ENCODE results near the gene HMGCL. TPM values are rescaled to one million over a fixed set of nuclear protein-coding genes. Genes with fewer than 3 reads are reported as not detected.

Gene HMGCL
- total and polyA plus RNA-seq, 2 of the 13 experiments (the other 11 are each of a cell fraction or from before 2014, with no cell fraction given) = 21.3 to 41.4 TPM

DNA sequence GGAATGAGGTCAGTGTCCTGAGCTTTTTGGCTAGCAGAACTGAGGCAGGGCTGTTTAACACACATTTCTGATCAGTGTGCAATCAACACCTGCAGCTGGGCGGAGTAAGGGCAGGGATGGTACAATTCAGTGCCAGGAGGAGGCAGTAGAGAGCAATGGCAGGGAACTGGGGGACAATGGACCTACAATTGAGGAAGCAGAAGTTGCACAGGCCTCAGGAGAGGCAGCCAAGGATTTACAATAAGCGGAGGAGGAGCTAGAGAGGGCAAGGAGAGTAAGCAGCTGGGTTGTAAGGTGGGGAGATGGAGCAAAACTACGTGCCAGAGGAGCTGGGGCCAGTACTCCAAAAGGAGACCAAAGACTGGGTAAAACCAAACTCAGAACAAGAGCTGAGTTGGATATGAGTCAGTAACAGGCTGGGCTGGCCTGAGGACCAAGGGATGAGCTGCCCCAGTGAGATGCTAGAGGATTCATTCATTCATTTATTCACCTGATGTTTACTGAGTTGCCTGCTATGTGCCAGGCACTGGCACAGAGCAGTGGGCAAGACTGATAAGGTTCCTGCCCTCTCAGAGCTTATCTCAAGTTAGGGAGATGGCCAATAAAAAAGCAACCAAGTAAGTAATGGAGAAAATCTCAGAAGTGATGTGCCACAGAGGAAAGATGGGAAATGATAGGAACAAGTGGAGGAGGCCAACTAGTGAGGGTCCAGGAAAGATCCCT is 14.2 kb downstream of the HMGCL start (continued):
- TF ChIP-seq GATAD1 (CRISPR knock-in tag; IDR thresholded peaks at IDR 0.05) (no peak), ELF4 (CRISPR knock-in tag; IDR thresholded peaks at IDR 0.05; ENCODE audit: borderline replicate concordance) (no peak), MLLT10 (CRISPR knock-in tag; IDR thresholded peaks at IDR 0.05) (no peak), BRF2 (CRISPR knock-in tag; IDR thresholded peaks at IDR 0.05) (0 out of 2 replicates have a peak, but pooled peaks have one; percentile 44), TARDBP (CRISPR knock-in tag; IDR thresholded peaks at IDR 0.05) (no peak), SRSF9 (IDR thresholded peaks at IDR 0.05; ENCODE audit: borderline replicate concordance, insufficient read depth, low read depth, low read length, poor library complexity, severe bottlenecking) (no peak), BRCA1 (CRISPR knock-in tag; IDR thresholded peaks at IDR 0.05) (no peak), HNF4A (CRISPR knock-in tag; IDR thresholded peaks at IDR 0.05) (no peak), POLR2A (IDR thresholded peaks at IDR 0.05; ENCODE audit: insufficient read depth in 1 of 2, low read depth in 2 of 2, low read length in 2 of 2) (no peak), SALL1 (CRISPR knock-in tag; IDR thresholded peaks at IDR 0.05) (0 out of 2 replicates have a peak, but pooled peaks have one; percentile 18), HNF1B (CRISPR knock-in tag; IDR thresholded peaks at IDR 0.05) (no peak), HMGA1 (CRISPR knock-in tag; conservative IDR thresholded peaks at IDR 0.05) (no peak), ZBTB33 (CRISPR knock-in tag; IDR thresholded peaks at IDR 0.05) (no peak), ZNF180 (CRISPR knock-in tag; IDR thresholded peaks at IDR 0.05; ENCODE audit: borderline replicate concordance, low read depth) (no peak), GRHL1 (CRISPR knock-in tag; conservative IDR thresholded peaks at IDR 0.05) (no peak), SMC3 (IDR thresholded peaks at IDR 0.05; ENCODE audit: low read length) (peak; percentile 46; the same call in 1 of the 2 replicates), ZNF260 (CRISPR knock-in tag; IDR thresholded peaks at IDR 0.05; ENCODE audit: borderline replicate concordance, low read depth) (no peak), AKAP8 (CRISPR knock-in tag; IDR thresholded peaks at IDR 0.05) (no peak), ZNF773 (CRISPR knock-in tag; IDR thresholded peaks at IDR 0.05; ENCODE audit: borderline replicate concordance) (no peak), TBX2 (CRISPR knock-in tag; IDR thresholded peaks at IDR 0.05; ENCODE audit: borderline replicate concordance) (0 out of 2 replicates have a peak, but pooled peaks have one; percentile 20), MAZ (IDR thresholded peaks at IDR 0.05; ENCODE audit: borderline replicate concordance, low read depth, low read length) (no peak), MAZ (CRISPR knock-in tag; IDR thresholded peaks at IDR 0.05; ENCODE audit: low read depth) (no peak), ZNF569 (CRISPR knock-in tag; IDR thresholded peaks at IDR 0.05; ENCODE audit: borderline replicate concordance) (no peak), TP53 (CRISPR knock-in tag; conservative IDR thresholded peaks at IDR 0.05) (no peak)
